GM12864 (cell line): ENCODE measurements around the gene RIMS4.

Experiments
- DNase-seq: peaks from one replicate; pipeline ENCODE4 v3.0.0-alpha.2; 2011; ENCODE audit warnings: low read depth
- H3K4me3 ChIP-seq: 2 replicates; pipeline ENCODE4 v1.5.1; 2011; ENCODE audit warnings: mild to moderate bottlenecking, low read depth, low read length, control low read depth
- TF ChIP-seq, protein P1 (sequence below): IDR thresholded peaks from 2 replicates; pipeline ENCODE4 v1.5.1; 2011; ENCODE audit warnings: low read depth, mild to moderate bottlenecking, moderate library complexity, low read length, control low read depth, inconsistent platforms; ENCODE audit errors: missing control alignments

The RIMS4 gene

DNA sequence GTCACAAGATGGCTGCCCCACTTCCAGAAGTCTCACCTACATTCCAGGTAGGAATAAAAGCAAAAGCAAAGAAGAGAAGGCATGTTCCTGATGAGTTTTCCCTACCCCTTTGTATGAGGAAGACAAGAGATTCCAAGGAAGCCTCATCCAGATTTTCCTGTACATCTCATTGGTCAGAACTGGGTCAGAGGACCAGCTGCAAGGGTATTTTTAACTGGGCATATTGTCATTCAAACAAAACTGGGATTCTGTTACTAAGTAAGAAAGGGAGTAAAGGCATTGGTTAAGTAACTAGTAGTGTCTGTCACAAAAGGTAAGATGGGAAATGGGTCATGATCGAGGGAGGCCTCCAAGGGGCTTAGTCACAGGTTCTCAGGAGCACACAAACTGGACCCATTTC is 28.2 kb upstream of the RIMS4 start:
- H3K4me3 ChIP-seq: no peak overlapping the region
- DNase-seq: no peak
- TF ChIP-seq, protein P1, sequence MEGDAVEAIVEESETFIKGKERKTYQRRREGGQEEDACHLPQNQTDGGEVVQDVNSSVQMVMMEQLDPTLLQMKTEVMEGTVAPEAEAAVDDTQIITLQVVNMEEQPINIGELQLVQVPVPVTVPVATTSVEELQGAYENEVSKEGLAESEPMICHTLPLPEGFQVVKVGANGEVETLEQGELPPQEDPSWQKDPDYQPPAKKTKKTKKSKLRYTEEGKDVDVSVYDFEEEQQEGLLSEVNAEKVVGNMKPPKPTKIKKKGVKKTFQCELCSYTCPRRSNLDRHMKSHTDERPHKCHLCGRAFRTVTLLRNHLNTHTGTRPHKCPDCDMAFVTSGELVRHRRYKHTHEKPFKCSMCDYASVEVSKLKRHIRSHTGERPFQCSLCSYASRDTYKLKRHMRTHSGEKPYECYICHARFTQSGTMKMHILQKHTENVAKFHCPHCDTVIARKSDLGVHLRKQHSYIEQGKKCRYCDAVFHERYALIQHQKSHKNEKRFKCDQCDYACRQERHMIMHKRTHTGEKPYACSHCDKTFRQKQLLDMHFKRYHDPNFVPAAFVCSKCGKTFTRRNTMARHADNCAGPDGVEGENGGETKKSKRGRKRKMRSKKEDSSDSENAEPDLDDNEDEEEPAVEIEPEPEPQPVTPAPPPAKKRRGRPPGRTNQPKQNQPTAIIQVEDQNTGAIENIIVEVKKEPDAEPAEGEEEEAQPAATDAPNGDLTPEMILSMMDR: no peak

DNA sequence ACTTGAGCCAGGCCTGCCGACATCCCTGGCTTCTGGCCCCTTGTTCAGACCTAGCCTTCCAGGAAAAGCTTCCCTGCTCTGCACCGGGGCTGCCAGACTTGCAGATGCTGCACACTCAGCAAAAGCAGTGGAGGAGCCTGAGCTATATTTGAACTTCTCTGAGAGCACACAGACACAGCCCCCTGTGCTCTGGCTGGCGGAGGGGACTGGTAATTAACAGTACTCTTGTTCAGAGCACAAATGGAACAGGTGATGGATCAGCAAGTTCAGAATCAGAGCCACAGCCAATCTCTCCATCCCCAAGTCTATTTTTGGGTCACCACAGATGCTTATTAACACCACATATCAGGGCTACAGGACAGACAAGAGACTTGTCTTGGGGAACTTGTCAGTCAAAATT is 27.6 kb upstream of the RIMS4 start:
- no peak overlapping the region for H3K4me3 ChIP-seq
- DNase-seq: no peak
- TF ChIP-seq, protein P1: no peak

DNA sequence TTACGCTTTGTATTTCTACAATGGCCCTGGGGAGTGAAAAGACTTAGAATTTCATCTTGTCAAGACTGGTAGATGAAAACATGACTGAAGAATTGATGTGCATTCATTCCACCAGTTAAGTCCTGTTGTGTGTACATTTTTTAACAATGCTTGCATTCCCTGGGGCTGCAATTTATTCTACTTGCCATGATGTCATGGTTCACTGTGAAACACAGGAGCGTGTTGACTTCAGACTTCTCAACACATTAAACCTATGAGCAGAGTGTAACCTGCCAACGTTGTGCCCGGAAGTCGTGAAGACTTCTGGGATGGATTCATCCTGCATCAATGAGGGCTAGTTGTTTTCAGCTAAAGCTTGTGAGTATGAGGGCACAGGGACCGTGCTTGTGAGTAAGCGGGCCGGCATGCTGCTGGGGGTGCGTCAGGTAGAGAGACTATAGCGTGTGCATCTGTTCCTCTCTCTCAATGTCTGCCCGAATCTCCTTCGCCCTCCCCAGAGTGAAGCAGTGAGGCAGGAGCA is 26.3 kb upstream of the RIMS4 start:
- no peak for DNase-seq
- TF ChIP-seq, protein P1: no peak
- no peak overlapping the region for H3K4me3 ChIP-seq

DNA sequence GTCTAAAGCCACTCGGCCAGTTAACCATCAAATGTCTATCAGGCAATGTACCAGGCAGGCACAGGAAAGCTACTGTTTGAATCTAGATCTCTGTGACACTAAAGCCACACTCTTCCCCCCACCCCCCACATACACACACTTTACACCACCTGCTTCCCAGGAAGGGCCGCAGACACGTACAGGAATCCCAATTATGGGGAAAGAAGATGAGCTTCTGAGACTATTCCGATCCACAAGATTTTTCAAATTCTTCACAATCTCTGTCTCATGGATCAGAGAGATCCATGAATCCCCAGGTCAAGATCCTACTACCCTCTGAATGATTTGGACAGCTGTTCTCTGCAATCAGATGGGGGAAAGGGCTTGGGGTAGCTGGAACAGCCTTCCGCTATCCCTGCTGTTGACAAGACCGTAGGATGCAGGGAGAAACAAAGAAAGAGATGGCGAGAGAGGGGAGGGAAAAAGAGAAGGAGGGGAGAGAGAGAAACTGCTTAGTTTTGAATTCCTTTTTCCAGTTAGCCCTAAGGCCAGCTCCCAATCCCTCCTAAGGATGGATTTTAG is 25.4 kb upstream of the RIMS4 start:
- H3K4me3 ChIP-seq: no peak overlapping the region
- TF ChIP-seq, protein P1: no peak
- DNase-seq: no peak

DNA sequence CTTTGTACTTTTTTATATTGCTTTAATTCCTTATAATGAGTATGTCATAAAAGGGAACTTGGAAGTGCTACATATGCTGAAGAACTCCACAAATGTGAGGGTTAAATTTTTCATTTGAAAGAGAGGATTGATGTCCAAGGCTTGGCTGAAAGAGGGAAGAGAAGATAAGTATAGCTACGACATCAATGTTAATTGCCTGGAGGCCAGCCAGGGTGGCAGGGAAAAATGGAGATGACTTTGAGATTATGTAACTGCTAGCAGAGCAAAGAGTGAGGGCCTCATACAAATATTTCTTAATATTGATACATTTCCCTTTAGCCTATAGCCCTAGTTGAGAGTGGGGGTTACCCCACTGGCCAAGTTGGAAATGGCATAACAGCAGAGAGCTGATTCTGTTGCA is 24.8 kb upstream of the RIMS4 start:
- H3K4me3 ChIP-seq: no peak overlapping the region
- DNase-seq: no peak
- TF ChIP-seq, protein P1: no peak

DNA sequence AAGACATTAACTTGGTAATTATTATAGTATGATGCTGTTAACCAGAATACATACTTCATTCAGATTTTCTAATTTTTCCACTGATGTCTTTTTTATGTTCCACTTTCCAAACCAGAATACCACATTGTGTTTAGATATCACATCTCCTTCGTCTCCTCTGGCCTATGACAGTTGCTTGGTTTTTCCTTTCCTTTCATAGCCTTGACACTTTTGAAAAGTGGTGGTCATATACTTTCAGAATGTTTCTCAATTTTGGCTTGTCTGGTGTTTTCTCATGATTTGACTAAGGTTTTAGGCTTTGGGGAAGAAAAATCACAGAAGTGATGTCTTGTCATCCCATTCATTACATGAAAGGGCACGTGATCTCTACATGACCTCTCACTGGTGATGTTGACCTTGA is 24.3 kb upstream of the RIMS4 start:
- no peak overlapping the region for H3K4me3 ChIP-seq
- TF ChIP-seq, protein P1: no peak
- no peak for DNase-seq

DNA sequence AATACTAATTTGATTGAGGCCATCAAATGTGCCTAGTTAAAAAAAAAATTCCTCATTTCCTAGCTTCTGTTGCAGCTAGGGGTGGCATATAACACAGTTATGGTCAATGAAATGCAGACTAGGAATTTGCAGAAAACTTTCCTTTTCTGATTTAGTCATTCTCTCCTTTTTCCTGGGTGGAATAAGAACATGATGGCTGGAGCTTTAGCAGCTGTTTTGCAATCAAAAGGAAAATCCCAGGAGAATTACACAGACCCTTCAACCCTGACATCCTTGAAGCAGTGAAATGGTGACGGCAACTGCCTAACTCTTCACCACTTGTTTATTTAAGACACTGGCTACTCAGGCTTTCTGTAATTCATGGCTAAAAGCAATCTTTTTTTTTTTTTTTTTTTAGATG is 23.1 kb upstream of the RIMS4 start:
- TF ChIP-seq, protein P1: no peak
- H3K4me3 ChIP-seq: no peak overlapping the region
- DNase-seq: no peak
